Measurements from ENCODE around the gene GTF2IRD1. TPM values are rescaled to one million over a fixed set of nuclear protein-coding genes. Genes with fewer than 3 reads are reported as not detected.
"Not testable (repeated sequence)": the region's sequence is repeated elsewhere in the genome, so short reads cannot be mapped to it uniquely, and the experiment has no call there.

Gene GTF2IRD1
- total RNA-seq, 1 donor from 2014 or later, result 17.3 TPM

GRCh38 chr7:74485611-74486010, 31.9 kb downstream of the GTF2IRD1 start:
- no peak for DNase-seq (ENCODE audit: low spot score)

GRCh38 chr7:74488518-74489030, 34.9 kb downstream of the GTF2IRD1 start:
- not testable (repeated sequence) for DNase-seq (ENCODE audit: low spot score)

- no peak for DNase-seq (ENCODE audit: low spot score)
Measured at GRCh38 chr7:74489997-74490945, 36.6 kb downstream of the GTF2IRD1 start.

- not testable (repeated sequence) for DNase-seq (ENCODE audit: low spot score)
Measured at GRCh38 chr7:74491490-74491889, 37.8 kb downstream of the GTF2IRD1 start.

GRCh38 chr7:74493295-74493694, 39.6 kb downstream of the GTF2IRD1 start:
- DNase-seq (ENCODE audit: low spot score), result no peak

- DNase-seq (ENCODE audit: low spot score), result no peak
Measured at GRCh38 chr7:74494076-74494548, 40.4 kb downstream of the GTF2IRD1 start.

GRCh38 chr7:74495112-74496086, 41.7 kb downstream of the GTF2IRD1 start:
- no peak for DNase-seq (ENCODE audit: low spot score)

- DNase-seq (ENCODE audit: low spot score), result no peak
Measured at GRCh38 chr7:74496272-74496671, 42.6 kb downstream of the GTF2IRD1 start.

GRCh38 chr7:74496773-74497172, 43.1 kb downstream of the GTF2IRD1 start:
- DNase-seq (ENCODE audit: low spot score), result not testable (repeated sequence)

GRCh38 chr7:74498354-74498753, 44.6 kb downstream of the GTF2IRD1 start:
- no peak for DNase-seq (ENCODE audit: low spot score)

- no peak for DNase-seq (ENCODE audit: low spot score)
Measured at GRCh38 chr7:74498996-74499834, 45.5 kb downstream of the GTF2IRD1 start.

GRCh38 chr7:74499835-74500388, 46.2 kb downstream of the GTF2IRD1 start:
- DNase-seq (ENCODE audit: low spot score), result no peak

GRCh38 chr7:74501298-74501697, 47.6 kb downstream of the GTF2IRD1 start:
- DNase-seq (ENCODE audit: low spot score), result no peak

- no peak for DNase-seq (ENCODE audit: low spot score)
Measured at GRCh38 chr7:74502216-74502891, 48.6 kb downstream of the GTF2IRD1 start.

GRCh38 chr7:74503061-74503460, 49.4 kb downstream of the GTF2IRD1 start:
- DNase-seq (ENCODE audit: low spot score), result no peak

- no peak for DNase-seq (ENCODE audit: low spot score)
Measured at GRCh38 chr7:74503943-74504342, 50.2 kb downstream of the GTF2IRD1 start.

- no peak for DNase-seq (ENCODE audit: low spot score)
Measured at GRCh38 chr7:74505471-74506324, 52.0 kb downstream of the GTF2IRD1 start.

- DNase-seq (ENCODE audit: low spot score), result no peak
Measured at GRCh38 chr7:74506325-74506724, 52.6 kb downstream of the GTF2IRD1 start.
